Measurements from ENCODE around the gene IKZF3.
"Not testable (repeated sequence)": the region's sequence is repeated elsewhere in the genome, so short reads cannot be mapped to it uniquely, and the experiment has no call there.

IKZF3 gene

GRCh38 chr17:39729280-39729851 is 134.7 kb downstream of the IKZF3 start:
- Mint-ChIP-seq H3K36me3 (ENCODE audit: low read depth) (peaks cover 5% of the 10 kb centered on the region), H3K9me3 (no peaks in the 10 kb centered on the region)

DNA sequence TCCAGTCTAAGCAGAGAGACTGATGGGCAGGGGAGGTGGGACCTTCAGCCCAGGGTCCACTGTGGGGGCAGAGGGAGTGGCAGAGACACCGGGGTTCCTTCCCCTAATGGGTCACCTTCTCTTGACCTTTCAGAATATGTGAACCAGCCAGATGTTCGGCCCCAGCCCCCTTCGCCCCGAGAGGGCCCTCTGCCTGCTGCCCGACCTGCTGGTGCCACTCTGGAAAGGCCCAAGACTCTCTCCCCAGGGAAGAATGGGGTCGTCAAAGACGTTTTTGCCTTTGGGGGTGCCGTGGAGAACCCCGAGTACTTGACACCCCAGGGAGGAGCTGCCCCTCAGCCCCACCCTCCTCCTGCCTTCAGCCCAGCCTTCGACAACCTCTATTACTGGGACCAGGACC is 136.6 kb downstream of the IKZF3 start:
- Mint-ChIP-seq H3K27ac (no peak overlapping the region), H3K27me3 (no peaks in the 10 kb centered on the region), H3K4me3 (no peak overlapping the region), H3K9me3 (no peaks in the 10 kb centered on the region), H3K36me3 (ENCODE audit: low read depth) (peaks cover 5% of the 10 kb centered on the region), H3K4me1 (peaks cover 13% of the 10 kb centered on the region)
- DNase-seq (no peak), ATAC-seq (no peak)

More at GRCh38 chr17:39729280-39729851, 134.7 kb downstream of the IKZF3 start:
- DNase-seq (no peak), ATAC-seq (no peak)
- Mint-ChIP-seq H3K27ac (peak overlapping the region; percentile 87), H3K4me3 (peak overlapping the region; percentile 91), H3K4me1 (peaks cover 13% of the 10 kb centered on the region), H3K27me3 (no peaks in the 10 kb centered on the region)

DNA sequence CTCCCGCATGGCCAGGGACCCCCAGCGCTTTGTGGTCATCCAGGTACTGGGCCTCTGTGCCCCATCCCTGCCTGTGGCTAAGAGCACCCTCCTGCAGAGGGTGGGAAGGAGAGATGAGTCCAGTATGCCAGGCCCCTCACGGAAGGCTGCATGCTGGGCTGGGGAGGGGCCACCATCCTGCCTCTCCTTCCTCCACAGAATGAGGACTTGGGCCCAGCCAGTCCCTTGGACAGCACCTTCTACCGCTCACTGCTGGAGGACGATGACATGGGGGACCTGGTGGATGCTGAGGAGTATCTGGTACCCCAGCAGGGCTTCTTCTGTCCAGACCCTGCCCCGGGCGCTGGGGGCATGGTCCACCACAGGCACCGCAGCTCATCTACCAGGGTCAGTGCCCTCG is 137.5 kb downstream of the IKZF3 start:
- Mint-ChIP-seq H3K4me3 (no peak overlapping the region), H3K4me1 (peaks cover 13% of the 10 kb centered on the region), H3K27me3 (no peaks in the 10 kb centered on the region), H3K36me3 (ENCODE audit: low read depth) (peaks cover 5% of the 10 kb centered on the region), H3K9me3 (no peaks in the 10 kb centered on the region), H3K27ac (no peak overlapping the region)
- DNase-seq: no peak
- no peak for ATAC-seq

- H3K27ac Mint-ChIP-seq; DNase-seq; ATAC-seq; H3K36me3 Mint-ChIP-seq (ENCODE audit: low read depth); H3K27me3 Mint-ChIP-seq; H3K9me3 Mint-ChIP-seq; H3K4me3 Mint-ChIP-seq: not testable (repeated sequence)
- H3K4me1 Mint-ChIP-seq: peaks cover 13% of the 10 kb centered on the region
Measured at GRCh38 chr17:39725923-39726322, 138.2 kb downstream of the IKZF3 start.

DNA sequence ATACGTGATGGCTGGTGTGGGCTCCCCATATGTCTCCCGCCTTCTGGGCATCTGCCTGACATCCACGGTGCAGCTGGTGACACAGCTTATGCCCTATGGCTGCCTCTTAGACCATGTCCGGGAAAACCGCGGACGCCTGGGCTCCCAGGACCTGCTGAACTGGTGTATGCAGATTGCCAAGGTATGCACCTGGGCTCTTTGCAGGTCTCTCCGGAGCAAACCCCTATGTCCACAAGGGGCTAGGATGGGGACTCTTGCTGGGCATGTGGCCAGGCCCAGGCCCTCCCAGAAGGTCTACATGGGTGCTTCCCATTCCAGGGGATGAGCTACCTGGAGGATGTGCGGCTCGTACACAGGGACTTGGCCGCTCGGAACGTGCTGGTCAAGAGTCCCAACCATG is 139.4 kb downstream of the IKZF3 start:
- Mint-ChIP-seq H3K36me3 (ENCODE audit: low read depth) (peaks cover 5% of the 10 kb centered on the region), H3K27me3 (no peaks in the 10 kb centered on the region), H3K27ac (no peak overlapping the region), H3K4me1 (peaks cover 11% of the 10 kb centered on the region), H3K4me3 (no peak overlapping the region), H3K9me3 (no peaks in the 10 kb centered on the region)
- ATAC-seq (no peak), DNase-seq (no peak)

- no peaks in the 10 kb centered on the region for H3K9me3 Mint-ChIP-seq
- ATAC-seq: peak; percentile 63
Measured at GRCh38 chr17:39722965-39723848, 140.9 kb downstream of the IKZF3 start.

GRCh38 chr17:39722104-39722503 is 142.0 kb downstream of the IKZF3 start:
- no peaks in the 10 kb centered on the region for H3K9me3 Mint-ChIP-seq
- no peak overlapping the region for H3K4me3 Mint-ChIP-seq
- H3K27ac Mint-ChIP-seq: no peak overlapping the region
- no peaks in the 10 kb centered on the region for H3K4me1 Mint-ChIP-seq
- DNase-seq: no peak
- peaks cover 2% of the 10 kb centered on the region for H3K36me3 Mint-ChIP-seq (ENCODE audit: low read depth)
- ATAC-seq: no peak
- H3K27me3 Mint-ChIP-seq: no peaks in the 10 kb centered on the region

More at GRCh38 chr17:39722965-39723848, 140.9 kb downstream of the IKZF3 start:
- peak; percentile 34 for DNase-seq
- H3K27ac Mint-ChIP-seq: no peak overlapping the region
- H3K4me3 Mint-ChIP-seq: no peak overlapping the region
- H3K4me1 Mint-ChIP-seq: no peaks in the 10 kb centered on the region
- H3K27me3 Mint-ChIP-seq: no peaks in the 10 kb centered on the region
- H3K36me3 Mint-ChIP-seq (ENCODE audit: low read depth): peaks cover 2% of the 10 kb centered on the region

- Mint-ChIP-seq H3K9me3 (no peaks in the 10 kb centered on the region), H3K4me1 (no peaks in the 10 kb centered on the region), H3K27ac (no peak overlapping the region)
Measured at GRCh38 chr17:39719563-39720355, 144.4 kb downstream of the IKZF3 start.

GRCh38 chr17:39717660-39718059 is 146.5 kb downstream of the IKZF3 start:
- no peaks in the 10 kb centered on the region for H3K36me3 Mint-ChIP-seq (ENCODE audit: low read depth)
- DNase-seq: no peak
- no peak overlapping the region for H3K4me3 Mint-ChIP-seq
- no peaks in the 10 kb centered on the region for H3K9me3 Mint-ChIP-seq
- ATAC-seq: no peak
- no peak overlapping the region for H3K27ac Mint-ChIP-seq
- H3K4me1 Mint-ChIP-seq: no peaks in the 10 kb centered on the region
- no peaks in the 10 kb centered on the region for H3K27me3 Mint-ChIP-seq

More at GRCh38 chr17:39719563-39720355, 144.4 kb downstream of the IKZF3 start:
- Mint-ChIP-seq H3K36me3 (ENCODE audit: low read depth) (no peaks in the 10 kb centered on the region), H3K4me3 (no peak overlapping the region), H3K27me3 (no peaks in the 10 kb centered on the region)
- DNase-seq (no peak), ATAC-seq (no peak)

DNA sequence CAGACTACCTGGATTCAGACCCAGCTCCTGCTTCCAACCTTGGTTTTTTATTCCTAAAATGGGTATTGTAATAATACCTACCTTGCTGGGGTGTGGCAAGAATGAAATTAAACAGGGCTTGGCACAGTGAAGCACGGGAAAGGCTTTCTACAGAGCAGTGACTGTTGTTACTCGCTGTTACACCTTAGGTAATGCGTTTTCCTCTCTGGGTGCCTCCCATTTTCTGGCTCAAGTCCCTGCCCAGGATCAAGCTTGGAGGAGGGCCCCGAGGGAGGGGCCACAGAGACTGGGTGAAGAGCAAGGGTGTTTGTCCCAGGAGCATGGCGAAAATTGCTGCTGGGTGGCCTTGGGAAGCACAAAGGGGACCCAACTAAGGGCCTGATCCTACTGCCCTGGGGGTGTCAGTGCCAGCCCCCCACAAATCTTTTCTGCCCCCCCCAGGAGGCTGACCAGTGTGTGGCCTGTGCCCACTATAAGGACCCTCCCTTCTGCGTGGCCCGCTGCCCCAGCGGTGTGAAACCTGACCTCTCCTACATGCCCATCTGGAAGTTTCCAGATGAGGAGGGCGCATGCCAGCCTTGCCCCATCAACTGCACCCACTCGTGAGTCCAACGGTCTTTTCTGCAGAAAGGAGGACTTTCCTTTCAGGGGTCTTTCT is 147.1 kb downstream of the IKZF3 start:
- H3K9me3 Mint-ChIP-seq: no peaks in the 10 kb centered on the region
- H3K27me3 Mint-ChIP-seq: no peaks in the 10 kb centered on the region
- DNase-seq (no peak), ATAC-seq (no peak)
- no peaks in the 10 kb centered on the region for H3K4me1 Mint-ChIP-seq
- no peaks in the 10 kb centered on the region for H3K36me3 Mint-ChIP-seq (ENCODE audit: low read depth)
- H3K27ac Mint-ChIP-seq: no peak overlapping the region
- H3K4me3 Mint-ChIP-seq: no peak overlapping the region

DNA sequence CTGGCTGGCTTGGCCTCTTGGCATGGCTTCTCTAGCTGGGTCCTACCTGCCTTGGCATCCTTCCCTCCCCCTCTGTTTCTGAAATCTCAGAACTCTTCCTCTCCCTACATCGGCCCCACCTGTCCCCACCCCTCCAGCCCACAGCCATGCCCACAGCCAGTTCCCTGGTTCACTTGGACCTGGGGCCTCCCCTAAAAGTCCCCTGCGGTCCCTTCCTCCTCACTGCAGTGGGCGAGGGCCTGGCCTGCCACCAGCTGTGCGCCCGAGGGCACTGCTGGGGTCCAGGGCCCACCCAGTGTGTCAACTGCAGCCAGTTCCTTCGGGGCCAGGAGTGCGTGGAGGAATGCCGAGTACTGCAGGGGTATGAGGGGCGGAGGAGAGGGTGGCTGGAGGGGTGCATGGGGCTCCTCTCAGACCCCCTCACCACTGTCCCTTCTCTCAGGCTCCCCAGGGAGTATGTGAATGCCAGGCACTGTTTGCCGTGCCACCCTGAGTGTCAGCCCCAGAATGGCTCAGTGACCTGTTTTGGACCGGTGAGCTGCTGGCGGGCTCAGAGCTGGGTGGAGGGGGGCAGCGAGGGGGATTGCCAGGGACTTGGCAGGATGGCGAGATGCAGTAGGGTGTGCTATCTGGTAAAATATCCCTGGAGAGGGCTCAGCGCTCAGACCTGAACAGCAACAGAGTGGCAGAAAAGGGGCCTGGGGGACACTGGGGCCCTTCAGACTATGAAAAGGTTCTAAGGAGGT is 147.9 kb downstream of the IKZF3 start:
- Mint-ChIP-seq H3K9me3 (no peaks in the 10 kb centered on the region), H3K36me3 (ENCODE audit: low read depth) (no peaks in the 10 kb centered on the region), H3K27ac (no peak overlapping the region), H3K4me3 (no peak overlapping the region), H3K4me1 (no peaks in the 10 kb centered on the region), H3K27me3 (no peaks in the 10 kb centered on the region)
- DNase-seq (no peak), ATAC-seq (no peak)

- no peaks in the 10 kb centered on the region for H3K27me3 Mint-ChIP-seq
- H3K4me3 Mint-ChIP-seq: no peak overlapping the region
- H3K27ac Mint-ChIP-seq: no peak overlapping the region
- DNase-seq (no peak), ATAC-seq (no peak)
- no peaks in the 10 kb centered on the region for H3K4me1 Mint-ChIP-seq
- H3K9me3 Mint-ChIP-seq: no peaks in the 10 kb centered on the region
- H3K36me3 Mint-ChIP-seq (ENCODE audit: low read depth): no peaks in the 10 kb centered on the region
Measured at GRCh38 chr17:39715375-39716072, 148.6 kb downstream of the IKZF3 start.

- no peaks in the 10 kb centered on the region for H3K4me1 Mint-ChIP-seq
- H3K27ac Mint-ChIP-seq: no peak overlapping the region
- ATAC-seq: no peak
- H3K36me3 Mint-ChIP-seq (ENCODE audit: low read depth): no peaks in the 10 kb centered on the region
- H3K9me3 Mint-ChIP-seq: no peaks in the 10 kb centered on the region
- H3K4me3 Mint-ChIP-seq: no peak overlapping the region
- DNase-seq: no peak
- no peaks in the 10 kb centered on the region for H3K27me3 Mint-ChIP-seq
Measured at GRCh38 chr17:39714234-39714633, 149.9 kb downstream of the IKZF3 start.
